ENCODE measurements around the gene GUCA1A. TPM values are rescaled to one million over a fixed set of nuclear protein-coding genes. Genes with fewer than 3 reads are reported as not detected.

Gene GUCA1A
- total and polyA plus RNA-seq, 8 donors: 0.12 TPM; not detected in 7

GRCh38 chr6:42135722-42136121 lies 37.4 kb upstream of the GUCA1A start:
- intact Hi-C loops (cut with DNase I): no loop called here
- Histone ChIP-seq H3K27me3 (no peaks in the 10 kb centered on the region), H3K9me3 (no peaks in the 10 kb centered on the region), H3K4me3 (no peak overlapping the region), H3K36me3 (no peaks in the 10 kb centered on the region), H3K27ac (no peak overlapping the region), H3K4me1 (peaks cover 9 to 33% (median 28%) of the 10 kb centered on the region in 3 donors)
- no peak for TF ChIP-seq CTCF (IDR thresholded peaks at IDR 0.05)
- FAIRE-seq: no peak
- no peak for ATAC-seq
- no peak for DNase-seq
- WGBS, 2 donors: 89 to 94% methylated on average over 2 of the region's 2 CpGs

DNA sequence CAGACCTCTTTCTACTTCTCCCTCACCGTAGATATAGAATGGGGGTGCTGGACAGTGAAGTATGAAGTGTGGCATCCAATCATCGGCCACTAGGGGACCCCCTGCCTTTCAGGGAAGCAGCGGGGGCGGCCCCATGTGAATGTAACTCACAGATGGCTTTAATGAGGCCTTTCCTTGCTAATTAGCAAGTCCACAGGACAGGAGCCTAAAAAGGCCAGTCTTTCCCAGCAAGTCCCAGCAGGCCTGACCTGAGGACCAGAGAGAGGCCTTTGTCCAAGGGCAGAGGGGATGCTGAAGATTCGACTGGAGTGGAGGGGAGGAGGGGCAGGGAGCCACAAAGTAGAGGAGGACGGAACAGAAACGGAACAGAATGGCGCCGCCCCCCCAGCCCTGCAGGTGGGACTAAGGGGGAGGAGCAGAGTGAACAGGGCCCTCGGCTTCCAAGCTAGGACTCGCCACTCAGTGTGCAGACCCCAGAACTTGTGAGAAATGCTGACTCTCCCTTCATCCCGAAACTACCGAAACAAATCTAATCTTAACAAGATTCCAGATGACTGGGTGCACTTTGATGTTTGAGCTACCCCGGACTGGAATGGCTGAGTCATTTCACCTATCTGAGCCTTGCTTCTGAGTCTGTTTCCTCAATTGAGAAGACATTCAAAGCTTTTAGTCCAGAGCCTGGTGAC lies 36.5 kb upstream of the GUCA1A start:
- peaks cover 9 to 34% (median 29%) of the 10 kb centered on the region in 3 donors for H3K4me1 ChIP-seq
- DNase-seq (no peak), ATAC-seq (peak in 3 of 4 donors; percentile 18 to 40 (median 31)), FAIRE-seq (no peak)
- no peaks in the 10 kb centered on the region for H3K9me3 ChIP-seq
- H3K27ac ChIP-seq: peak overlapping the region in 2 of 4 donors; percentile 62 to 76
- no peaks in the 10 kb centered on the region for H3K27me3 ChIP-seq
- no peaks in the 10 kb centered on the region for H3K36me3 ChIP-seq
- no peak overlapping the region for H3K4me3 ChIP-seq
- intact Hi-C loops (cut with DNase I): no loop called here
- WGBS, 2 donors: 65 to 68% methylated on average over 14 of the region's 14 CpGs
- no peak for TF ChIP-seq CTCF (IDR thresholded peaks at IDR 0.05)

DNA sequence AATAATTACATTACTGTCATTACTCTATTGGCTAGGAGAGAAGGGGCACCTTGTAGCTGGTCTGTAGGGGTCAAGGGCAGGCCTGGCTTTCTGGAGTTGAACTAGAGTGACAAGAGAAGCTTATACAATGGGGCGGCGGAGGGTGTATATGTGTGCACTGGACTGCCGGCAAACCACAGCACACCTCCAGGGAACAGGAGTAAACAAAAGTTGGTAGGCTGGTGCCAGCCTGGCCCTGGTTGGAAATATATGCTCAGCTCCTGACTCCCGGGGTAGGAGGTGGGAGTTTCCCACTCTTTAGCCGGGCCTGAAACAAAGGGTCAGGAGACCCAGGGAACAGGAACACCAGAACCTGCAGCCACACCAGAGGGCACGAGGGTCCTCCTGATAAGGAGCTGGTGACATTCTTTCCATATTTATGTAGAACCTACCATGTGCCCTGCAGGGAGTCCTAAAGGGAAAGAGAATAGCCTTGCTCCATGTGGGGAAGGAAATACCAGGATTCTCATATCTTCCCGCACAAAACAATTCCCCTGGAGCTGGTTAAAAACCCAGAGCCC lies 35.9 kb upstream of the GUCA1A start:
- FAIRE-seq: no peak
- Histone ChIP-seq H3K27me3 (no peaks in the 10 kb centered on the region), H3K27ac (peak overlapping the region in 2 of 4 donors; percentile 62 to 76), H3K36me3 (no peaks in the 10 kb centered on the region), H3K9me3 (no peaks in the 10 kb centered on the region), H3K4me3 (no peak overlapping the region), H3K4me1 (peaks cover 9 to 34% (median 29%) of the 10 kb centered on the region in 3 donors)
- intact Hi-C loops (cut with DNase I): no loop called here
- no peak for TF ChIP-seq CTCF (IDR thresholded peaks at IDR 0.05)
- DNase-seq: peak in 1 of 6 donors; percentile 48
- ATAC-seq: peak in 3 of 4 donors; percentile 38 to 55 (median 50)
- WGBS, 2 donors: 50 to 53% methylated on average over 7 of the region's 7 CpGs

- intact Hi-C loops (cut with DNase I): no loop called here
- peak overlapping the region in 1 of 4 donors; percentile 62 for H3K27ac ChIP-seq
- no peak for TF ChIP-seq CTCF (IDR thresholded peaks at IDR 0.05)
- no peaks in the 10 kb centered on the region for H3K27me3 ChIP-seq
- 94 to 98% methylated on average over 6 of the region's 6 CpGs for WGBS, 2 donors
- no peak for FAIRE-seq
- no peak for ATAC-seq
- H3K4me3 ChIP-seq: no peak overlapping the region
- no peak for DNase-seq
- no peaks in the 10 kb centered on the region for H3K9me3 ChIP-seq
- H3K36me3 ChIP-seq: no peaks in the 10 kb centered on the region
- H3K4me1 ChIP-seq: peaks cover 9 to 34% (median 29%) of the 10 kb centered on the region in 3 donors
Observed at GRCh38 chr6:42138190-42138589, 35.0 kb upstream of the GUCA1A start.
